ENCODE results near the gene TRIM65. TPM values are rescaled to one million over a fixed set of nuclear protein-coding genes. Genes with fewer than 3 reads are reported as not detected.
A peak's percentile ranks its signal among the peaks of the same experiment; 100 is the strongest.

The TRIM65 gene
- total RNA-seq, 1 donor from 2014 or later: 21.1 TPM

GRCh38 chr17:75940727-75941441 is 44.1 kb upstream of the TRIM65 start, which contains the start of gene FBF1:
Gene FBF1, minus strand, starts transcription at chr17:75941042. Its CDS starts 2,893 bp downstream, at chr17:75938149.
- FAIRE-seq (no peak), DNase-seq (ENCODE audit: low read depth) (peak; percentile 87)
- Histone ChIP-seq H3K36me3 (ENCODE audit: control insufficient read depth, insufficient read depth, low read length) (no peaks in the 10 kb centered on the region), H3K27me3 (ENCODE audit: control insufficient read depth, insufficient read depth, low read length) (no peaks in the 10 kb centered on the region), H3K4me3 (ENCODE audit: low read depth, low read length) (peak within 1 kb of the TSS; percentile 64)
- TF ChIP-seq, protein P1, sequence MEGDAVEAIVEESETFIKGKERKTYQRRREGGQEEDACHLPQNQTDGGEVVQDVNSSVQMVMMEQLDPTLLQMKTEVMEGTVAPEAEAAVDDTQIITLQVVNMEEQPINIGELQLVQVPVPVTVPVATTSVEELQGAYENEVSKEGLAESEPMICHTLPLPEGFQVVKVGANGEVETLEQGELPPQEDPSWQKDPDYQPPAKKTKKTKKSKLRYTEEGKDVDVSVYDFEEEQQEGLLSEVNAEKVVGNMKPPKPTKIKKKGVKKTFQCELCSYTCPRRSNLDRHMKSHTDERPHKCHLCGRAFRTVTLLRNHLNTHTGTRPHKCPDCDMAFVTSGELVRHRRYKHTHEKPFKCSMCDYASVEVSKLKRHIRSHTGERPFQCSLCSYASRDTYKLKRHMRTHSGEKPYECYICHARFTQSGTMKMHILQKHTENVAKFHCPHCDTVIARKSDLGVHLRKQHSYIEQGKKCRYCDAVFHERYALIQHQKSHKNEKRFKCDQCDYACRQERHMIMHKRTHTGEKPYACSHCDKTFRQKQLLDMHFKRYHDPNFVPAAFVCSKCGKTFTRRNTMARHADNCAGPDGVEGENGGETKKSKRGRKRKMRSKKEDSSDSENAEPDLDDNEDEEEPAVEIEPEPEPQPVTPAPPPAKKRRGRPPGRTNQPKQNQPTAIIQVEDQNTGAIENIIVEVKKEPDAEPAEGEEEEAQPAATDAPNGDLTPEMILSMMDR (IDR thresholded peaks at IDR 0.05; ENCODE audit: insufficient read depth, low read length, severe bottlenecking): peak; percentile 2

DNA sequence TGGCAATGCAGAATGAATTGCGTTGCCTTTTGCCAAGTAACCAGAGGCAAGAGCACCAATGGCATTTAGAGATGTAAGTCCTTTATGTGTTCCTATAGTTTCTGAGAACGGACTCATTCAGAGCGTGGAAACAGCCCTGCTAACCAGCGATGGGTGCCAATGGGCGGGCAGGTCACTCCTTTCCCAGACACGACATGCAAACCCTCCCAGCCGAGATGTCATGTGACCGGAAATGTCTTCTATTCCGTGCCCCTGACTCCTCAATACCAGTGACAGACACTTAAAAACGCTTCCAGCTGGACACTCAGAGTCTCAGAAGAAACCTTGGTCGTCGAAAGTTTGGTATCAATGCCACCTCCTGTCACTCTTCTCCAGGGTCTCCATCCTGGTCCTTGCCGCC is 40.9 kb upstream of the TRIM65 start:
- Histone ChIP-seq H3K27me3 (ENCODE audit: control insufficient read depth, insufficient read depth, low read length) (no peaks in the 10 kb centered on the region), H3K36me3 (ENCODE audit: control insufficient read depth, insufficient read depth, low read length) (no peaks in the 10 kb centered on the region), H3K4me3 (ENCODE audit: low read depth, low read length) (no peak overlapping the region)
- FAIRE-seq: no peak
- TF ChIP-seq, protein P1 (IDR thresholded peaks at IDR 0.05; ENCODE audit: insufficient read depth, low read length, severe bottlenecking): no peak
- DNase-seq (ENCODE audit: low read depth): no peak

GRCh38 chr17:75933808-75934207 is 37.1 kb upstream of the TRIM65 start:
- FAIRE-seq (no peak), DNase-seq (ENCODE audit: low read depth) (no peak)
- no peaks in the 10 kb centered on the region for H3K36me3 ChIP-seq (ENCODE audit: control insufficient read depth, insufficient read depth, low read length)
- H3K4me3 ChIP-seq (ENCODE audit: low read depth, low read length): no peak overlapping the region
- no peaks in the 10 kb centered on the region for H3K27me3 ChIP-seq (ENCODE audit: control insufficient read depth, insufficient read depth, low read length)
- TF ChIP-seq, protein P1 (IDR thresholded peaks at IDR 0.05; ENCODE audit: insufficient read depth, low read length, severe bottlenecking): no peak

GRCh38 chr17:75932852-75933251 is 36.1 kb upstream of the TRIM65 start:
- TF ChIP-seq, protein P1 (IDR thresholded peaks at IDR 0.05; ENCODE audit: insufficient read depth, low read length, severe bottlenecking): no peak
- FAIRE-seq: no peak
- H3K4me3 ChIP-seq (ENCODE audit: low read depth, low read length): no peak overlapping the region

DNA sequence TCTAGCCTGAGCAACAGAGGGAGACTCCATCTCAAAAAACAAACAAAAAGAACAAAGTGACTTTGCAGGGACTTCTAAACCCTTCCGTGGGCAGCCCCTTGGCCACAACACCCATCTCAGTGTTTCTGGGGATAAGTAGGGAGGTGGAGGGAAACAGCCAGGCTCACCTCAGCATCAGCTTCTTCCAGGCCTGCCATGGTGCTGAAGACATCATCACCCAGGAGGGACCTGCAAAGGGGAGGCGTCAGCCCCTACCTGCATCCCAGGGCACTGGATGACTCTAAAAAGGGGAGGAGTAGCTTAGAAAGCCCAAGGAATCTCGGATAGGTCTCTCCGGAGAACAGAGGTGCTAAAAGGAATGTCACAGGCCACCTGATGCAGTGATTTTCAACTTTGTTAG is 34.3 kb upstream of the TRIM65 start:
- TF ChIP-seq, protein P1 (IDR thresholded peaks at IDR 0.05; ENCODE audit: insufficient read depth, low read length, severe bottlenecking): no peak
- Histone ChIP-seq H3K4me3 (ENCODE audit: low read depth, low read length) (no peak overlapping the region), H3K27me3 (ENCODE audit: control insufficient read depth, insufficient read depth, low read length) (no peaks in the 10 kb centered on the region), H3K36me3 (ENCODE audit: control insufficient read depth, insufficient read depth, low read length) (no peaks in the 10 kb centered on the region)
- FAIRE-seq (no peak), DNase-seq (ENCODE audit: low read depth) (no peak)

More at GRCh38 chr17:75932852-75933251, 36.1 kb upstream of the TRIM65 start:
- no peaks in the 10 kb centered on the region for H3K36me3 ChIP-seq (ENCODE audit: control insufficient read depth, insufficient read depth, low read length)
- DNase-seq (ENCODE audit: low read depth): no peak
- H3K27me3 ChIP-seq (ENCODE audit: control insufficient read depth, insufficient read depth, low read length): no peaks in the 10 kb centered on the region
